Esophagus muscularis mucosa (tissue), 4 donors: ENCODE results near the gene PREX1. TPM values are rescaled to one million over a fixed set of nuclear protein-coding genes. Genes with fewer than 3 reads are reported as not detected.

Source experiments
- DNase-seq: peaks from one replicate; pipeline ENCODE4 v3.0.0-alpha.2; 2017; ENCODE audit errors: extremely low spot score
- H3K27ac ChIP-seq, 4 donors: fragments of 200-600 bp; sonication (generic); replicated peaks in 1 of 4; 1 replicate in 3 of 4; 2 replicates in 1 of 4; pipeline ENCODE4 v1.5.1; 2016 to 2019; ENCODE audit warnings: mild to moderate bottlenecking in 1 of 4
- H3K27me3 ChIP-seq, 4 donors: fragments of 200-600 bp; sonication (generic); one replicate each; pipeline versions ENCODE4 v1.5.1 to v1.6.0; 2016 to 2019
- H3K36me3 ChIP-seq, 4 donors: fragments of 200-600 bp; sonication (generic); one replicate each; pipeline ENCODE4 v1.5.1; 2016 to 2019
- H3K4me1 ChIP-seq, 4 donors: fragments of 200-600 bp; sonication (generic); one replicate each; pipeline ENCODE4 v1.5.1; 2016 to 2019
- H3K4me3 ChIP-seq, 4 donors: fragments of 200-600 bp; sonication (generic); 1 replicate in 2 of 4; 2 replicates in 2 of 4; pipeline ENCODE4 v1.5.1; 2016 to 2019; ENCODE audit warnings: mild to moderate bottlenecking in 4 of 4, moderate library complexity in 1 of 4
- H3K9me3 ChIP-seq, 4 donors: fragments of 200-600 bp; sonication (generic); 1 replicate in 3 of 4; 2 replicates in 1 of 4; pipeline ENCODE4 v1.5.1; 2016 to 2019
- CTCF ChIP-seq, 3 experiments: fragments of 200-600 bp in 2 of 3; fragments of 450-650 bp in 1 of 3; sonication (generic) in 2 of 3; IDR thresholded peaks; one replicate each; pipeline ENCODE4 v1.5.1; 2017 to 2019; ENCODE audit warnings: antibody characterized with exemption in 3 of 3, mild to moderate bottlenecking in 2 of 3, moderate library complexity in 1 of 3
- EP300 ChIP-seq: sonication (generic); formaldehyde crosslinking; IDR thresholded peaks from one replicate; pipeline ENCODE4 v1.6.1; 2017; ENCODE audit warnings: antibody characterized with exemption
- POLR2A ChIP-seq: fragments of 450-650 bp; IDR thresholded peaks from one replicate; pipeline ENCODE4 v1.6.1; 2017; ENCODE audit warnings: antibody characterized with exemption, moderate library complexity, mild to moderate bottlenecking, low read depth
- POLR2AphosphoS5 ChIP-seq, 2 donors: sonication (generic); formaldehyde crosslinking; IDR thresholded peaks; one replicate each; pipeline ENCODE4 v1.6.1; 2017; ENCODE audit warnings: antibody characterized with exemption in 2 of 2
- WGBS: methylation state at CpG from one replicate; pipeline ENCODE4 v1.1.5; 2018; 5-methylcytosine and 5-hydroxymethylcytosine counted together
- intact Hi-C: fragments of 100-400 bp; cut with DNase I; formaldehyde crosslinking; loops from one replicate; pipeline ENCODE4 v1.15.1; 2023
- total RNA-seq, 4 donors: library from RNA; depleted of rRNA; stranded (reverse); fragments of >200 nt; gene quantifications; one replicate each; pipeline versions ENCODE4 v1.1.0 to v1.2.1, GENCODE V29; 2016

PREX1 gene
- total RNA-seq, 4 donors from 2014 or later: 20.8 to 37.1 (median 24.3) TPM

GRCh38 chr20:48676125-48676524, 151.7 kb downstream of the PREX1 start:
- intact Hi-C loops: no loop called here
- no peak for DNase-seq
- H3K36me3 ChIP-seq: peaks cover 0 to 65% (median 37%) of the 10 kb centered on the region in 4 donors
- TF ChIP-seq POLR2A (no peak), EP300 (no peak), CTCF (IDR thresholded peaks at IDR 0.05) (no peak), POLR2AphosphoS5 (IDR thresholded peaks at IDR 0.05) (no peak)
- no peak overlapping the region for H3K4me3 ChIP-seq
- H3K27me3 ChIP-seq: no peaks in the 10 kb centered on the region
- H3K4me1 ChIP-seq: no peaks in the 10 kb centered on the region
- H3K27ac ChIP-seq: no peak overlapping the region
- H3K9me3 ChIP-seq: no peaks in the 10 kb centered on the region
- 95% methylated on average over 8 of the region's 9 CpGs for WGBS

GRCh38 chr20:48674461-48674860, 153.3 kb downstream of the PREX1 start:
- H3K4me1 ChIP-seq: peaks cover 0 to 10% (median 0%) of the 10 kb centered on the region in 4 donors
- H3K27me3 ChIP-seq: no peaks in the 10 kb centered on the region
- H3K9me3 ChIP-seq: no peaks in the 10 kb centered on the region
- WGBS: 90% methylated on average over 2 of the region's 3 CpGs
- DNase-seq: no peak
- intact Hi-C loops: no loop called here
- no peak overlapping the region for H3K4me3 ChIP-seq
- no peak overlapping the region for H3K27ac ChIP-seq
- no peak for TF ChIP-seq POLR2A
- TF ChIP-seq EP300: no peak
- TF ChIP-seq POLR2AphosphoS5 (IDR thresholded peaks at IDR 0.05): no peak
- no peak for TF ChIP-seq CTCF (IDR thresholded peaks at IDR 0.05)
- peaks cover 0 to 55% (median 24%) of the 10 kb centered on the region in 4 donors for H3K36me3 ChIP-seq

- WGBS: 83% methylated on average over 4 of the region's 4 CpGs
- DNase-seq: no peak
- intact Hi-C loops: no loop called here
- Histone ChIP-seq H3K27ac (no peak overlapping the region), H3K27me3 (no peaks in the 10 kb centered on the region), H3K4me1 (peaks cover 0 to 19% (median 3%) of the 10 kb centered on the region in 4 donors), H3K36me3 (peaks cover 0 to 46% (median 18%) of the 10 kb centered on the region in 4 donors), H3K4me3 (no peak overlapping the region), H3K9me3 (no peaks in the 10 kb centered on the region)
- TF ChIP-seq CTCF (IDR thresholded peaks at IDR 0.05) (no peak), EP300 (no peak), POLR2A (no peak), POLR2AphosphoS5 (IDR thresholded peaks at IDR 0.05) (no peak)
These were observed 154.3 kb downstream of the PREX1 start for GRCh38 chr20:48673507-48673906.

GRCh38 chr20:48672324-48672723, 155.5 kb downstream of the PREX1 start:
- TF ChIP-seq POLR2AphosphoS5 (IDR thresholded peaks at IDR 0.05) (no peak), POLR2A (no peak), CTCF (IDR thresholded peaks at IDR 0.05) (no peak), EP300 (no peak)
- Histone ChIP-seq H3K36me3 (peaks cover 0 to 34% (median 14%) of the 10 kb centered on the region in 4 donors), H3K4me3 (no peak overlapping the region), H3K9me3 (no peaks in the 10 kb centered on the region), H3K4me1 (peaks cover 0 to 24% (median 7%) of the 10 kb centered on the region in 4 donors), H3K27ac (no peak overlapping the region), H3K27me3 (no peaks in the 10 kb centered on the region)
- intact Hi-C loops: no loop called here
- no peak for DNase-seq
- 92% methylated on average over 8 of the region's 8 CpGs for WGBS

- Histone ChIP-seq H3K9me3 (no peaks in the 10 kb centered on the region), H3K4me1 (peaks cover 0 to 24% (median 7%) of the 10 kb centered on the region in 4 donors), H3K27ac (no peak overlapping the region), H3K4me3 (no peak overlapping the region), H3K27me3 (no peaks in the 10 kb centered on the region), H3K36me3 (peaks cover 0 to 24% (median 5%) of the 10 kb centered on the region in 4 donors)
- DNase-seq: no peak
- intact Hi-C loops: no loop called here
- TF ChIP-seq CTCF (IDR thresholded peaks at IDR 0.05) (no peak), POLR2A (no peak), POLR2AphosphoS5 (IDR thresholded peaks at IDR 0.05) (no peak), EP300 (no peak)
- WGBS: 95% methylated on average over 3 of the region's 3 CpGs
These were observed 156.7 kb downstream of the PREX1 start for GRCh38 chr20:48671141-48671540.
